ENCODE measurements around the gene TAPBP.
"Not testable (repeated sequence)": the region's sequence is repeated elsewhere in the genome, so short reads cannot be mapped to it uniquely, and the experiment has no call there.

TAPBP gene

DNA sequence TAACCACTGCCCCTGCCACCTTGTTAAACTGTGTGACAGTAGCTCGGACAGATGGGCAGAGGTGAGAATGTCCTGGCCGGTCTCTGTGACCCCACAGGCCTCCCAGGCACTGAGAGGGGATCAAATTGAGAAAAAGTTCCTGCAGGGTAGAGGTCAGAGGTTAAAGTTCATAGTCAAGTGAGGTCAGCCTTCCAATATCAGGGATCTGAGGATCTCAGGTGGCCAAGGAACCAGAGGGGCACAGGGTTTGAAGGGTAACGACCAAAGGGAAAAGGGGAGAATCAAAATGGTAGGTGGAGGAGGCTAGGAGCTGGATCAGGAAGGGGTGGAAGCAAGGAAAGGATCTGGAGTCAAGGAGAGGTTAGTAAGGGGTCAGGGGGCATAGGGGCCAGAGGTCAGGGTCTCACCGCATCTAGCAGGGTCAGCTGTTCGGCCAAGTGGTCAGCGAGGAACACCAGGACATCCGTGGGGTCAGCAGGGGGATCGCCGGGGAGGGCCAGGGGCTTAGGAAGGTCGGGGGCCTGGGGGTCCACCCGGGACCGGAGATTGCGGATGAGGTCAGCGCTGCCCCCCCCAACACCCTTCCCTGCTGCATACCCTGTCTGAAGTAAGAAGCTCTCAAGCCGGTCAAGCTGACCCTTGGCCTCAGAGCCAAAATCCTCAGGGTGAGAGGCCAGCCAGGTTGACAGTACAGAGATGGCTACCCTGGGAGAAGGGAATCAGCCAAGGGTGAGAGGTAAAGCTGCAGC, 18.1 kb downstream of the TAPBP start:
- DNase-seq: no peak

DNA sequence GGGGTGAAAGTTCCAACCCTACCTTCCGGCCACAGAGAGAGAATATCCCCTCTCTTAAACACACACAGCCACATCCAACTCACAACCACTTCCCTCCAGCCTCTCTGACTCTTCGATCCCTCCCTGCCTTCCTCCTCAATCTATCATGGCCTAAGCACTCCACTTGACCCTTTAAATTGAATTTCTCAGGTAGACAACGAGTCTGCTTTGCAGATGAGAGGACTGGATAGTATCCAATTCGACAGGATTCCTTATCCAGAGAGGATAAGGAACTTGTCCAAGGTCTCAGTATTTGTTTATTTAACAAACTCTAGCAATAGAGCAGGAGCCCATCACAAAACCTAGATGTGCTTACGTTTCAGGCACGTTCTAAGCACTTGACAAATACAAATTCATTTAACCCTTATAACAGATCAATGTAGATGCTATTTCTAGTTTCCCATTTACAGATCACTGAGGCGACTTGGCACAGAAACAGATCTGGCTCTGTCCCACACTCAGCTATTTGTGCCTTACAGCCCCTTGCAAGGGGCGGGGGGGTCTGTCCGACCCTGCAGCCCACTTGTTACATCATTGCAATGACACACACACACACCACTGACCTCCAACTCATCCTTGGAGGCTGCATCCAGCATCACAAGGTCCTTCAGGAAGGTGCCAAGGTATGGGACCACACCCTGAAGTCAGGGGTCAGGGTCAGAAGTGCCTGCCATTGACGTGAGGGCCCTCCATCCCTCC, 19.6 kb downstream of the TAPBP start:
- no peak for DNase-seq

DNA sequence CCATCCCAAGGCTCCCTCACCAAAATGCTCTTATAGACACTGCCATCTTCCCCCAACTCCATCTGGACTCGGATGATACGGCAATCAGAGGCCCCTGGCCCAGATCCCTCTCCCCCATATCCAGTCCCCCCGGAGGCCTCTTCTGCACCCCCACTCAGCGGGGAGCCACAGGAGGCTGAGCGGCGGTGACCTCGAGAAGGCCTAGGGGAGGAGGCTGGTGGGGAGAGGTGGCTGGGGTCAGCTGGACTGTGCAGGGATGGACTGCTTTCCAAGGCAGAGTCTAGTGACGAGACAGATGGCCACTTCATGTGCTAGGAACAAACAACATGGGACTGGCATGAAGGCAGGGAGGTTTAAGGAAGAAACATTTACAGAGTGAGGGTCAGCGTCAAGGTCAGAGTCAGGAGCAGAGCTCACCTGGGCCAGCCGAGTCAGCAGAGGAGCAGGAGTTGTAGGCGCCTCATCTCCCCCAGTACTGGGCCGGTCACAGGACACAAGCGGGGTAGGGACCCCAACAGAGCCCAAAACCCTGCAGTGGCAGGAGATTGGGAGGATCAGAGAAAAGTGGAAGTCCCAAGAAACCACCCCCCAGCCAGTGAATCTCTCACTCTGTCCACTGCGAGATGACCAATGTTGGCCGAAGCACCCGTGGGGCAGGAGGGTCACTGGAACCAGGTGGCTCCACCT, 20.7 kb downstream of the TAPBP start:
- DNase-seq: no peak

DNA sequence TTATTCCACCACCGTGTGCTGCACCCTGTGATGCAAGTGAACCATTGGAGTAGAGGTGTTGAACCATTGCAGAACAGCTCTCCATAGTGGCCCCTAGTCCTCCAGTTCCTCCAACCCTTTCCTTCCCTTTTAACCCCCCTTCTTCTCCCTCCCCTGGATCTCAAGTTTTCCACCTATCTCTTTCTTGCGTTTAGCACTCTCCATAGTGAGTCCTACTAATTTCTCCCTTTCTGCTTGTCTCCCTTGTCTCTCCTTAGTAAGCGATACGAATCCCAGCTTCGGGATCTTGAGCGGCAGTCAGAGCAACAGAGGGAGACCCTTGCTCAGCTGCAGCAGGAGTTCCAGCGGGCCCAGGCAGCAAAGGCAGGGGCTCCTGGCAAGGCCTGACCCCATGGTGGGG, 23.4 kb downstream of the TAPBP start:
- DNase-seq: no peak

DNA sequence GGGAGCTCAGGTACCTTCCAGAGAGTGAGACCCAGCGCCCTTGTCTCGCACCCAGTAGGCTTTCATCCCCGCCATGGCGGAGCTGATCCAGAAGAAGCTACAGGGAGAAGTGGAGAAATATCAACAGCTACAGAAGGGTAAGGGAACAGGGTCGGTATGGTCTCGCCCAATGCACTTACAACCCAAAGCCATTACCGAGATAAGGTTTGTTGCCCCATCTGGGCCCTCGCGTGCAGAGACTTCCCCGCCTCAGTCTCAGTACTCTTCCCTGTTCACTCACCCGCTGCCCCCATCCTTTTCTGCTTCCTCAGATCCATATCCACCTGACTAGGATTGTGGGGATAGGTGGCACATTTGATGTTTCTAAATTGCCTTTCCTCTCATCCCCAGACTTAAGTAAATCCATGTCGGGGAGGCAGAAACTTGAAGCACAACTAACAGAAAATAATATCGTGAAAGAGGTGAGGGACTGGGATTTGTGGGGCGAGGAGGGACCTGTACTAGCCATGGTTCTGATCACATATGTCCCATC, 24.0 kb downstream of the TAPBP start:
- DNase-seq: no peak

DNA sequence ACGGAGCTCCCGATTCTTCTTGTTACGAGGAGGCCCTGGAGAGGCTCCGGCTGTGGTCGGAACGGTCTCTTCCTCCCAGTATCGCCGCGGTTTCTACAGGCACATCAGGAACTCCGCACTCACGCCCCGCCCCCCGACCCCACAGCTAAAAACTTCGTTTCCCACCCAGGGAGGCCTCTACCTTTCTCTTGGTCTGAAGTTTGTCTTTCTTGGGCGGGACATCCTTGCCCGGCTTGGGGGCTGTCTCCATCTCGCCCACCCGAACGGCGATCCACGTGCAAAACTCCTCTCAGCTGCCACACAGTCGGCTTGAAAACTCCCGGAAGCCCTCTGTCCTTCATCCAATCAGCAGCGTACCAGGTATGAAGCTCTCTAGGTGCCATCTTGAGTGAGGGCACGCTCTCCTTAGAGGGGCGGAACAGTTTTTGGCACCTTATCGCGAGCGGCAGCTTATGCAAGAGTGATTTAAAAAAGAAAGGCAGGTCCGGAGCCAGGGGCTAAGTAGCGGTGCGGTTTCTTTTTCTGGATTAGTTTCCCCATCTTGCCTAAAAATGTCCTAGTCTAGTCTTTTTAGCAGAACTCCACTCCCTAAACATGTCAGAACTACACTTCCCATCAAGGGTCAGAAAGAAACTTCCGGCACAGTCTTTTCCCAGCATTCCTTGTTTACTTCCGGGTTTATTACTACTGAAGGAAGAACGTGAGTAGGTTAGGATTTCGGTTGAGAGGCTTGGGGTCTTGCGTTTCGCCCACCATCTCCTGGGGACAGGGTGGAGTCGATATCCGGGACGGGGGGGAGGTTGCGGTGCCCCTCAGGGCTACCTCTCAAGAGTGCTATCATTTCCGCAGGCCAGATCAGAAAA, 24.7 kb downstream of the TAPBP start, which contains the start of the genes PFDN6 and WDR46:
Gene PFDN6 (plus strand): TSS at position 681 of the 863 bp plus-strand sequence. CDS start 256 bp downstream, outside the sequence.
Gene WDR46 (minus strand): TSS at position 319 of the 863 bp plus-strand sequence. CDS start 69 bp downstream, at position 250.
- peak; percentile 77 for DNase-seq

DNA sequence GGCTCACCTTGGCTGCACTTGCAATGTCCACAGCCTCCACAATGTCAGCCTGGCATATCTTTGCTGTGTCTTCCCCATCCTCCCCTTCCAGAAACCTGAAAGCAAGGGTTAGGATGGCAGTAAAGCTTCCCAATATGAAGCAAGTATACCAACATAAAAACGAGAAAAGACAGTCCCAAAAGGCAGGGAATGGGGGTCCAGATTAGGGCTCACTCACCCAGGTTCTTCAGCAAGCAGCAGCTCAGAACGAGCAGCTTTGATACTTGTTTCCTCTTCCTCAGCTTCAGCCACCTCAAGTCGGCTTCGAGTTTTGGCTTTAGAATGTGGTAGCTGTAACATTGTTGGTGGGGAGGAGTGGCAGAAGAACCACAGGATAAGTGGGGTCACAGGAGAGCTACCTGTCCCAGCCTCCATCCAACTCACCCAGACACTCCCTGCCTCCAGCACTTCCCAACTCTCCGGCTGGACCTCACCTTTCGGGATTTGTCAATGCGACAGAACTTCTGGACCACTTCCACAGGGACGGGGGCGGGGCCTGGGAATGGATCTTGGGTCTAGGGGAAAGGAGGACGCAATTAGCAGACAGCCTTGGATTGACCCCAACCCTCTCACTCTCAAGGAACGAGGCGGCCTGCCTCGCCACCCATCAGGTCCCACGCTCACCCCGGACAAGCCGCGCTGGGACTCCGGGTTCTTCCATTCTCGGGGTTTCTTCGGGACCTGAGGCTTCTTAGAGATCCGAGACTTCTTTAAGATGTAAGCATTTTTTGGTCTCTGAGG, 25.5 kb downstream of the TAPBP start:
- DNase-seq: no peak

DNA sequence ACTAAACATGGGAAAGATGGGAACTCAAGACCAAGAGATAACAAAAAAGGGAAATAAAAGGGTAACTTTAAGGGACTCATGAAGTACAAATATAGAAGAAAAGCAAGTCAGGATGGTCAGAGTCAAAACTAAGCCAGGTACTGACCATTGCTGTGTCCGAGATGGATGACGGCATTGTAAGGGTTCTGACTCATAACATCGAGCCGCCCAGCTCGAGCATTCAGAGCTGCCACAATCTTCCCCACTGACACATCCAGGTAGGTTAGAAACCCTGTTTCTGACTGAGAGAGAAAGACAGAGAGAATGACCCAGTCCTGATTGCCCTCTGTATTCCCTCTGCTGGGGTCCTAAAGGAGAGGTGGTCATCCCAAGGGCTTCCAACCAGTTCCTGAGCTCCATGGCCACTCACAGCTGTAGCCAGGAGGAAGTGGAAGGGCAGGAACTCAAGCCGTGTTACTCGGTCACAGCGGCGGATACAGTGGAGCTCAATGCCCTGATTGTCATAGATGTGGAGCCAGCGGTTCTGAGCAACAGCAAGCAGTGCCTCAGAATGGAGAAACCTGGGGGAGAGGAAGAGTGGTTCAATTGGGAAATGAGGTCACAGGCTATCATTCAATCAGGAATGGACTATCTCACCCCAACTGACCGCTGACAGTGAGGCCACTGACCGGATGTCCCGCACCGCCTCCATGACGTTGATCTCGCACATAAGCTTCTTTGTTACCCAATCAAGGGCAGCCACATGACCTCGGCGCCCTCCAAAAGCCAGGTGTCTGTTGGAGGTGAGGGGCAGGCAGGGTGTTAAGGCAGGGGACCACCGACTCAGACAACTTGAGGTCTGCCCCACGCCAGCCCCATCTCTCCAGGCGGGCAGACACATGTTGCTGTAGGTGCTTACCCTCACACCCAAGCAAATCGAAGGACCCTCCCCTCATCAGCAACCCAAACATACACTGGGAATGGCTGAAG, 26.6 kb downstream of the TAPBP start:
- no peak for DNase-seq

DNA sequence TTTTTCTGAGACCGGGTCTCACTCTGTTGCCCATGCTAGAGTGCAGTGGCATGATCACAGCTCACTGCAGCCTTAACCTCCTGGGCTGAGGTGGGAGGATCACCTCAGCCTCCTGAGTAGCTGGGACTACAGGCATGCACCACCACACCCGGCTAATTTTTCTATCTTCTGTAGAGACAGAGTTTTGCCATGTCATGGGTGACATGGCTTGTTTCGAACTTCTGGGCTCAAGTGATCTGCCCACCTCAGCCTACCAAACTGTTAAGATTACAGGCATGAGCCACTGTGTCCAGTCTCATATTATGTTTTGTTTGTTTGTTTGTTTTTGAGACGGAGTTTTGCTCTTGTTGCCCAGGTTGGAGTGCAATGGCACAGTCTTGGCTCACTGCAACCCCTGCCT, 28.7 kb downstream of the TAPBP start:
- DNase-seq: not testable (repeated sequence)

DNA sequence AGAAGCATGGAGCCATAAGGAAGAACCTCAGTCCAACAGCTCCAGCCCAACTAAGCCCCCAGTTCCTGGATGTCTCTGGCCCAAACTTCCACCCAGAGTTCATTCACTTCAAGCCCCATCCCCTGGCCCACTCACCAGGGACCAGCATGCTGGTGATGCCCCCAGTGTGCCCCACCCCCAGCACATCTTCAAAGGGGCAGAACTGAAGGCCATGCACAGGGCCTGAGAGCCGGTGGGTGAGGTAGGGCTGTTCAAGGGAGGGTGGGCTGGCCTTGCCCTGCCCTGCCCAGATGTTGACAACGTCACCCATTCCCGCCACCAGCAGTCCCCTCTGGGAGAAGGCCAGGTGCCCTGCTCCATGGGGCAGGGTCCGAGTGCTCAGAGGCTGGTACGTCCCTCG, 33.3 kb downstream of the TAPBP start:
- DNase-seq: no peak

DNA sequence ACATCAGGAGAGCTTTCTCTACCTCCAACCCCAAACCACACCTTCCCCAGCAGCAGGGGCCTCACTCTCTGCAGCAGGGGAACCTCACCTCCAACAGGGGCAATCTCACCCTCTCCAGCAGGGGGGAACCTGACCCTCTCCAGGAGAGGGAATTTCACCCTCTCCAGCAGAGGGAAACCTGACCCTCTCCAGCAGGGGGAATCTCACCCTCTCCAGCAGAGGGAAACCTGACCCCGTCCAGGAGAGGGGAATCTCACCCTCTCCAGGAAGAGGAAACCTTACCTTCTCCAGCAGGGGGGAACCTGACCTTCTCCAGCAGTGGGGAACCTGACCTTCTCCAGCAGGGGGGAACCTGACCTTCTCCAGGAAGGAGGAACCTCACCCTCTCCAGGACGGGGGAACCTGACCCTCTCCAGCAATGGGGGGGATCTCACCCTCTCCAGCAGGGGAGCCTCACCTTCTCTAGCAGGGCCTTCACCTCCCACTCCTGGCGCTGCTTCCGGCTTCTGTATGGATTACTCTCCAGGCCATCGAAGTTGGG, 33.8 kb downstream of the TAPBP start:
- peak; percentile 26 for DNase-seq

DNA sequence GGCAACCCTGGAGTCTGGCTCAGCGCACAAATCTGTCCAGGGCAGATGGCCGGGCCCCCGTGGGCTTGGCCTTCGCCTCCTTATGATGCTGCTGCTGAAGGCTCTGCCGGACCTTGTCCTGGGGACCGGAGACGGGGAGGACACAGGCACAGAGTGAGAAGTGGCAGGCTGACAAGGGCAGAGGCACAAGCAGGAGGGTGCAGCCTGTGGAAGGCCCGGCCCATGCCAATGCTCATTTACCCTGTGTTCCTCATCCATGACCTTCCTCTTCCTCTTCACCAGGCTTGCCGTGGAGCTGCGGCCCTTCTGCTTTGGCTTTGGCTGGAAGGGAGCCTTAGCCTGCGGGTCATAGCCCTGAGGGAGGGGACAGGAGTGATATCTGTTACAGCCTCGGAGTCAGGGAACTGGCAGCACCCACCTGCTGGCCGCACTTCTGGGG, 34.6 kb downstream of the TAPBP start:
- no peak for DNase-seq

DNA sequence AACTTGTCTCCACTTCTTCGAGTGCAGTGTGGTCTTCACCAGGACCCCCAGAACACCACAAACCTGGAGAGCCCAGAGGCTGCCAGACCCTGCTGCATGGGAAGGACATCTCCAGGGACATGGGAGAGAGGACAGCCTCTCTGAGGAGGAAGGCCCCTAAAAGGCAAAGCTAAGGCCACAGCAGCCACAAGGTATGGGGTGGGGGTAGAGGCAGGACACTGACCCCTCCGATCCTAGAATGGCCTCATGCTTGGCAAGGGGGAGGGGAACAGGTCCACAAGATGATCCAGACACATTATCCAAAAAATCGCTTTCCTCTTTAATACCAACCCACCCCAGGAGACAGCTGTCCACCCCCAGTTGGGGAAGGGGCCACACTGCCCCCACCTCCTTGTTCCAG, 35.1 kb downstream of the TAPBP start:
- DNase-seq: no peak

DNA sequence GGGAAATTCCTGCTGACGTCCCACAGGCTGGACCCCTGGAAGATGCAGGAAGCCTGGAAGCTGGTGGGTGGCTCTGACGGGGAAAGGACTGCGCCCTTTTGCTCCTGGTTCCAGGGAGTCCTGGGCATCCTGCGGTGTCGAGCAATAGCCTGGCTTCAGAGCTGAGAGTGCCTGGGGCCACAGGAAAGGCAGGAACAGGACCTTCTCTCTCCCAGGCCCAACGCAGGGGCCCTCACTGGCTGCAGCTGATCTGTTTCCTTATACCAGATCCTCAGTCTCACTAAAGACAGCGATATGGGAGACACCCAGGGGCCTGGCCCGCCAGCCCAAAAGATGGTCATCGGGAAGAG, 35.5 kb downstream of the TAPBP start:
- no peak for DNase-seq

DNA sequence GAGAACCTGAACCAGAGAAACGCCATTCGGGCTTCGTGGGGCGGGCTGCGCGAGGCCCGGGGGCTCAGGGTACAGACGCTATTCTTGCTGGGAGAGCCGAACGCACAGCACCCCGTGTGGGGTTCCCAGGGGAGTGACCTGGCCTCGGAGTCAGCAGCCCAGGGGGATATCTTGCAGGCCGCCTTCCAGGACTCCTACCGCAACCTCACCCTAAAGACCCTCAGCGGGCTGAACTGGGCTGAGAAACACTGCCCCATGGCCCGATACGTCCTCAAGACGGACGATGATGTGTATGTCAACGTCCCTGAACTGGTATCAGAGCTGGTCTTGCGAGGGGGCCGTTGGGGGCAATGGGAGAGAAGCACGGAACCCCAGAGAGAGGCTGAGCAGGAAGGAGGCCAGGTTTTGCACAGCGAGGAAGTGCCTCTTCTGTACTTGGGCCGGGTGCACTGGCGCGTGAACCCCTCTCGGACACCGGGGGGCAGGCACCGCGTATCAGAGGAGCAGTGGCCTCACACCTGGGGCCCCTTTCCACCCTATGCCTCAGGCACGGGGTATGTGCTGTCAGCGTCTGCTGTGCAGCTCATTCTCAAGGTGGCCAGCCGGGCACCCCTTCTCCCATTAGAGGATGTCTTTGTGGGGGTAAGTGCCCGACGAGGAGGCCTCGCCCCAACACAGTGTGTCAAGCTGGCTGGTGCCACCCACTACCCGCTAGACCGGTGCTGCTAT, 36.1 kb downstream of the TAPBP start:
- no peak for DNase-seq

DNA sequence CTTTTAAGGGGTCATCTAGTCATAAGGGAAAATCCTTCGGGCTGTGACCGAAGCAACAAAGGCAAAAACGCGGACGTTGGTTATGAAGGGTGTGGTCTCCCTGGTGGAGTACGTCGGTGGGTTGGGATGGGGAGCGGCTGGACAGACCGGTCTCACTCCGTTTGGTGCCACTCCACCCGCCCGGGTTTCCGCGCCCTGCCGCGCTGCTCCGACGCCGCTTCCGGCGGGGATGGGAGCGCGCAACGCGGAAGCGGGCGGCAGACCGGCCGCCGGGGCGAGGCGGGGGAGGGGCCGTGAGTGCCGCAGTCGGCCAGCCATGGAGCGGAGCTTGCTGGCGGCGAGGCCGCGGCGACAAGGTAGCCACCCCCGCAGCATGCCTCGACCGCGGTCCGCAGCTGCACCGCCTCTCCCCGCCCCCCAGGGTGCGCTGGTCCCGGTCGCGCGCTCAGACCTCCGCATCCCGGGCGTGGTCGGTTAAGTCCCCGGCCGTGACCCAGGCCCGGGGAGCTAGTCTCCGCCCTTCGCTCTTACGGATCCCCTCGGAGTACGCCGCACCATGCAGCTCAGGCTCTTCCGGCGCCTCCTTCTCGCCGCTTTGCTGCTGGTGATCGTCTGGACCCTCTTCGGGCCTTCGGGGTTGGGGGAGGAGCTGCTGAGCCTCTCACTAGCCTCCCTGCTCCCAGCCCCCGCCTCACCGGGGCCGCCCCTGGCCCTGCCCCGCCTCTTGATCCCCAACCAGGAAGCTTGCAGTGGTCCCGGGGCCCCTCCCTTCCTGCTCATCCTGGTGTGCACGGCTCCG, 36.8 kb downstream of the TAPBP start, which contains the start of gene B3GALT4:
Gene B3GALT4 (plus strand): TSS at position 260 of the 799 bp plus-strand sequence. CDS start 297 bp downstream, at position 557.
- DNase-seq: peak; percentile 89

DNA sequence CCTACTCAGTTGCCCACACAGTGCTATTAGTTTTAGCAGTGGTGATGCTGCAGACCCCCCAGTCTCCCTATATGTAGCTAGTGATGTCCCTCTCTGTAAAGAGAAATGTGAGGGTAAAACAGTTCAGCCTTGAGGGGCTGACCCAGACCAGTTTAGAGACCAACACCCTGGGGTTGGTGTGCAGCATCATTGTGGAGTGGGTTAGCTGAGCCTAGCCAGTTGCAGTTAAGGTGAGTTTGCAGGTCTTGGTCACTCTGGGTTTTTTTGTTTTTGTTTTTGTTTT, 37.4 kb downstream of the TAPBP start:
- DNase-seq: no peak

DNA sequence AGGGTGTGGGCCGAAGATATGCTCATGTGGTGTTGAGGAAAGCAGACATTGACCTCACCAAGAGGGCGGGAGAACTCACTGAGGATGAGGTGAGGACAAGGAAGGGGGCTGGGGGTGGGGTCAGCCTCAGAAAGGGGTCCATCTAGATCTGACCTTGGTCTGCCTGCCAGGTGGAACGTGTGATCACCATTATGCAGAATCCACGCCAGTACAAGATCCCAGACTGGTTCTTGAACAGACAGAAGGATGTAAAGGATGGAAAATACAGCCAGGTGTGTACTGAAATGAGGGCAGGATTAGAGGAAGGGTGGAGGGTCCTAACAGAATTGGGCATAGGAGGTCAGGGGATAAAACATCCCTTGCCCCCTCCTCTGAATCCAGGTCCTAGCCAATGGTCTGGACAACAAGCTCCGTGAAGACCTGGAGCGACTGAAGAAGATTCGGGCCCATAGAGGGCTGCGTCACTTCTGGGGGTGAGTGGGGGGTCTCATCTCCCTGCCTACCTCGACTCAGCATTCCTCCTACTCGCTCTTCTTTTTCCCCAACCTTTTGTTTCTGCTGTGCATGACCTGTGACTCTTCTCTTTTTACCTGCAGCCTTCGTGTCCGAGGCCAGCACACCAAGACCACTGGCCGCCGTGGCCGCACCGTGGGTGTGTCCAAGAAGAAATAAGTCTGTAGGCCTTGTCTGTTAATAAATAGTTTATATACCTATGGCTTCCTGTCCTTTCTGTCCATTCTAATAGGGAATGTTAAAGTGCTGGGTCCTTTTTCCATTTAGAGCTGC, 37.9 kb downstream of the TAPBP start:
- not testable (repeated sequence) for DNase-seq

Data from NCI-H1105 (cell line).